HL-60 (cell line): ENCODE data around the gene FGFR2.

ENCODE experiments used
- DNase-seq, 2 experiments: peaks; one replicate each; pipeline ENCODE4 v3.0.0-alpha.2; 2010 to 2020; ENCODE audit warnings: low read depth in 1 of 2, low spot score in 1 of 2
- H3K27ac ChIP-seq: fragments of 250-450 bp; sonication (Bioruptor Pico); replicated peaks from 2 replicates; pipeline ENCODE4 v1.5.1; 2020; ENCODE audit warnings: mild to moderate bottlenecking, moderate library complexity
- H3K27me3 ChIP-seq: fragments of 250-450 bp; sonication (Bioruptor Pico); 2 replicates; pipeline ENCODE4 v1.5.1; 2021; ENCODE audit warnings: mild to moderate bottlenecking, moderate library complexity; ENCODE audit not compliant: insufficient read depth, poor library complexity, severe bottlenecking
- H3K4me3 ChIP-seq: replicated peaks from 2 replicates; pipeline ENCODE4 v1.5.1; 2011; ENCODE audit warnings: mild to moderate bottlenecking, control low read depth, low read length; ENCODE audit not compliant: insufficient read depth
- CTCF ChIP-seq: IDR thresholded peaks from one replicate; pipeline ENCODE4 v1.5.1; 2011; ENCODE audit warnings: low read length, control low read depth, inconsistent platforms; ENCODE audit not compliant: insufficient read depth
- GABPA ChIP-seq: IDR thresholded peaks from 2 replicates; pipeline ENCODE4 v1.6.1; 2012; ENCODE audit warnings: low read depth
- POLR2AphosphoS5 ChIP-seq: IDR thresholded peaks from 2 replicates; pipeline ENCODE4 v1.6.1; 2012; ENCODE audit warnings: low read depth
- REST ChIP-seq: IDR thresholded peaks from 2 replicates; pipeline ENCODE4 v1.6.1; 2012; ENCODE audit warnings: low read depth; ENCODE audit not compliant: insufficient replicate concordance
- SPI1 ChIP-seq: IDR thresholded peaks from 2 replicates; pipeline ENCODE4 v1.6.1; 2012; ENCODE audit warnings: low read depth, mild to moderate bottlenecking, borderline replicate concordance

Gene FGFR2

GRCh38 chr10:121615836-121616235 lies 17.6 kb upstream of the FGFR2 start:
- no peak for DNase-seq
- H3K27me3 ChIP-seq: no peaks in the 10 kb centered on the region
- no peak overlapping the region for H3K4me3 ChIP-seq
- no peak overlapping the region for H3K27ac ChIP-seq
- TF ChIP-seq GABPA (no peak), POLR2AphosphoS5 (no peak), SPI1 (no peak), REST (no peak), CTCF (no peak)

DNA sequence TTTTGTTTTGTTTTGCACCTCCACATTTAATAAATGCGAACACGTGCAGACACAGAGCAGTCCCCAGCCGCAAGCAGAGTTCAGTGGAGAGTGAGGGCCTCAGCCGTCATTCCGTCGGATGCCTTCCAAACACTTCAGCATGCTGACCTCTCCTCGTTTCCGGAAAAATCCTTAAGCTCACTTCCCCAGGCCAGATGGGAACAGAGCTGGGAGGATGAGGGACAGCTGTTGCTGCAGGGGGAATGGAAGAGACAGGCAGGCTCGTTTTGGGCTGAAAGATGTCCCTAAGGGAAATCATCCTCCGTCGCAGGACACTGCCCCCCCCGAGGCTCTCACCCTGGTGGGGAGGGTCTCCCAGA lies 17.2 kb upstream of the FGFR2 start:
- TF ChIP-seq GABPA (no peak), SPI1 (no peak), CTCF (no peak), REST (no peak), POLR2AphosphoS5 (no peak)
- no peak for DNase-seq
- Histone ChIP-seq H3K4me3 (no peak overlapping the region), H3K27ac (no peak overlapping the region), H3K27me3 (no peaks in the 10 kb centered on the region)

DNA sequence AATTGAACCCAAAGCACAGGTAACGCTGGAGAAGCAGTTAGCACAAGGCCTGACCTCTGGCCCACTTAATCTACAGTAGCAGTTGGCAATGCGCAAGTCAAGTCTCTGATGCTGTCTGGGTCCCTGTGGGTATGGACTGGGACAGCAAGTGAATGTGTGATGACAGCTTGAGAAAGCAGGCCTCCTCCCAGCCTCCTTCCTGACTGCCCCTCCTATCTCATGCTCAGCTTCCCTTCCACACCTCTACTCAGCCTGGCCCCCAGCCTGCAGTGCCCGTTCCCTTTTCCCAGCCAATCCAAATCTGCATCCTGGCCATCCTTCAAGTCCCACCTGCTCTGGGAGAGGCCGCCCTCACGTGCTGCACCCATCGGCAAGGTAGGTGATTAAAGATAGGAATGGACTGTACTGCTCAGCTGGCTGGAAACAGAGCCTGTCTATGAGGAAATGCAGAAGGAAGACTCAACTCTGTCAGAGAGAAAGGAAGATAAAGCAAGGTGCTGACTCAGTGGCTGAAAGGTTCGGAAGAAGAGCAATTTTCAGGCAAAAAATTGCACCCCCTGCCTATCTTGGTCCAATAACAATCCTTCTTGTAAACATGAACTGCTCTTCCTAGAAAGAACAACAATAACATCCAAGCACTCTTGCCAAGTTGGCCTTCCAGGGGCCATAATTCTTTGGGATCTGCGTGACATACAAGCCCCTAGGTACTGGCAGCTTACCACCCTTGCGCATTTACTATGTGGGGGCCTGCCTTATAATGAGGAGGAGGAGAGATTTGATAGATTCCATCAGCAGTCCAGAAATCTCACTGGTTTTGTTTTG lies 16.6 kb upstream of the FGFR2 start:
- TF ChIP-seq GABPA (no peak), CTCF (no peak), POLR2AphosphoS5 (no peak), SPI1 (no peak), REST (no peak)
- no peaks in the 10 kb centered on the region for H3K27me3 ChIP-seq
- H3K4me3 ChIP-seq: no peak overlapping the region
- no peak overlapping the region for H3K27ac ChIP-seq
- no peak for DNase-seq
